ENCODE measurements around the gene SLC19A1. TPM values are rescaled to one million over a fixed set of nuclear protein-coding genes. Genes with fewer than 3 reads are reported as not detected.
A peak's percentile ranks its signal among the peaks of the same experiment; 100 is the strongest.

SLC19A1 gene
- total RNA-seq, 1 donor from 2014 or later: 25.6 TPM

GRCh38 chr21:45589686-45590245 is 47.5 kb upstream of the SLC19A1 start:
- Mint-ChIP-seq H3K27ac (no peak overlapping the region), H3K4me3 (ENCODE audit: low read depth) (peak overlapping the region; percentile 45), H3K4me1 (ENCODE audit: low read depth) (no peaks in the 10 kb centered on the region), H3K36me3 (ENCODE audit: insufficient read depth) (no peaks in the 10 kb centered on the region), H3K27me3 (peaks cover 48% of the 10 kb centered on the region), H3K9me3 (ENCODE audit: low read depth) (peaks cover 32% of the 10 kb centered on the region)
- TF ChIP-seq CTCF (IDR thresholded peaks at IDR 0.05; ENCODE audit: unreplicated experiment): no peak
- DNase-seq (ENCODE audit: low spot score, unreplicated experiment): no peak

DNA sequence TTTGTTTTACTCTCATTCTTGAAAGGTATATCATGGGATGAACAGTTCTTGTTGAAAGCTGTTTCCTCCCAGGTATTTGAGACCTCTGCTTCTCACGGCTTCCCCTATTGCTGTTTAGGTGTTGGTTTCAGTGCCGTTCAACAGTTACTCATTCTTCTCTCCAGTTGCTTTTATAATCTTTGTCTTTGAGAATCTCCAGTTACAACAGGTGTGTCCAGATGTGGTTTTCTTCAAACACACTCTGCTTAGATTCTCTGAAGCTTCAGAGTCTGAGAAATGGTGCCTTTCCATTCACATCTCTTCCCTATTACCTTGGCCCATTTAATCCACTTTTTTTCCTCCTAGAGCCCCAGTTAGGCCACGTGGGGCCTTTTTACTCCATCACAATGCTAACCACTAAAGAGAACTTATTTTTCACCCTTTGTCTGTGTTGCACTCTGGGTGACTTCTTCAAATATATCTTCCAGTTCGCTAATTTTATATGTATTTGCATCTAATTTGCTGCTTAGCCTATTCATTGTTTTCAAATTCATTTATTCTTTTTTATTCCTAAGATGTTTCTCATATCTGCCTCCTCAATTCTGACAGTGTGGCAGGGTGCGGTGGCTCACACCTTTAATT is 46.7 kb upstream of the SLC19A1 start:
- Mint-ChIP-seq H3K4me3 (ENCODE audit: low read depth) (no peak overlapping the region), H3K27me3 (peaks cover 42% of the 10 kb centered on the region), H3K9me3 (ENCODE audit: low read depth) (peaks cover 32% of the 10 kb centered on the region), H3K36me3 (ENCODE audit: insufficient read depth) (no peaks in the 10 kb centered on the region), H3K4me1 (ENCODE audit: low read depth) (no peaks in the 10 kb centered on the region), H3K27ac (peak overlapping the region; percentile 3)
- no peak for DNase-seq (ENCODE audit: low spot score, unreplicated experiment)
- TF ChIP-seq CTCF (IDR thresholded peaks at IDR 0.05; ENCODE audit: unreplicated experiment): no peak

DNA sequence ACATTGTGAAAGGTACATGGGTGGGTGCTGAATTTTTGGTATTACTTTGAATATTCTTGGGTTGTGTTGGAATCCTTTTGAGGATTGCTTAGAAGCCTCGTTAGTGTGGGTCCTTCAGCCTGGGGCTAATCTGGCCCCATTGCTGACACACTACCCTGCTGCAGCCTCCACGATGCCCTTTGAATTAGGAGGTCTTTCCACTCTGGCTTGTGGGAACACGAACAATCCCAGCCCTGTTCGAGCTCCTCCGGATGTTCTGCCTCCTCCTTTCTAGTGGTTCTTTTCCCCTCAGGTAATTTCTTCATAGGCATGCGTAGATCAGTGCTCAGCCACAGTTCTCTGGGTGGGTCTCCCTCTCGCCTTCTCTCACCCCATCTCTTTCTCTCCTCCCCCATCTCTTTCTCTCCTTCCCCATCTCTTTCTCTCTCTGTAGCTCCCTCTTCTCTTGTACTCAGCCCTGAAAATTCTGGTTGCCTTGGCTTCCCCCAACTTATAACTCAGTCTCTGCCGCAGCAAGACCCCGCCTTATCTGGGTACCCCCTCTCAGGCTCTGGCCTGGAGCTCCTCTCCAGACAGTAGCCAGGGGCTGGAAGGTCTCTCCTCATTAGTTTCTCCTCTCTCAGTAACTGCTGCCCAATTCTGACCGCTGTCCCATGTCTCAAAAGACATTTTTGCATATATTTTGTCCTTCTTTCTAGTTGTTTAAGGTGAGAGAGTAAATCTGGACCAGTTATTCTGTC is 46.0 kb upstream of the SLC19A1 start:
- TF ChIP-seq CTCF (IDR thresholded peaks at IDR 0.05; ENCODE audit: unreplicated experiment): no peak
- H3K4me1 Mint-ChIP-seq (ENCODE audit: low read depth): no peaks in the 10 kb centered on the region
- H3K27me3 Mint-ChIP-seq: peaks cover 35% of the 10 kb centered on the region
- H3K27ac Mint-ChIP-seq: no peak overlapping the region
- DNase-seq (ENCODE audit: low spot score, unreplicated experiment): no peak
- H3K36me3 Mint-ChIP-seq (ENCODE audit: insufficient read depth): no peaks in the 10 kb centered on the region
- peaks cover 33% of the 10 kb centered on the region for H3K9me3 Mint-ChIP-seq (ENCODE audit: low read depth)
- H3K4me3 Mint-ChIP-seq (ENCODE audit: low read depth): no peak overlapping the region

DNA sequence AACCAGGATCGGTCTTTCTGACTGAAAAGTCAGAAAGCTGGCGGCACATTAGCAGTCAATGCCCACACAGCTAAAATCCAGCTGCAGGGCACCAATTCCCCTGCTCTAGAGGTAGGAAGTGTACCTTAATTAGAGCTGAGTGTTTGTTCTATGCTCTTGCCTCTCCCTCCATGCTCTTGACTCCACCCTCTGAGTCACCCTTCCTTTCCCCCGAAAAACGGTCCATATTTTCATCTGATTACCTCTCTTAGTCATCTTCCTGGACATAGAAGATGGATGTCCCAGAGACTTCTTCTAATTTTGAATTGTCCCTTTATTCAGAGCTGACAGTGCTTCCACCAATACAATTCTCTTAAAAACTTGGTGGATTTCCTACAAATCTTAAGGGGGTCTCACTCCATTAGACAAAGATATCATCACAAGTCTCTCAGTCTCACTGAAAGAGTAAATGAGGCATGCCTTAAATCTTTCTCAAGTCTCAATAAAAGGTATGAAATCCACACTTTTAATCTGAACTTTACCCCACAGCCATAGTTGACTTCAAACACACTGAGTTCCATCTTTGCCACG is 44.1 kb upstream of the SLC19A1 start:
- H3K4me3 Mint-ChIP-seq (ENCODE audit: low read depth): no peak overlapping the region
- H3K36me3 Mint-ChIP-seq (ENCODE audit: insufficient read depth): no peaks in the 10 kb centered on the region
- no peak for DNase-seq (ENCODE audit: low spot score, unreplicated experiment)
- H3K4me1 Mint-ChIP-seq (ENCODE audit: low read depth): no peaks in the 10 kb centered on the region
- TF ChIP-seq CTCF (IDR thresholded peaks at IDR 0.05; ENCODE audit: unreplicated experiment): no peak
- peaks cover 31% of the 10 kb centered on the region for H3K27me3 Mint-ChIP-seq
- no peak overlapping the region for H3K27ac Mint-ChIP-seq
- H3K9me3 Mint-ChIP-seq (ENCODE audit: low read depth): peaks cover 38% of the 10 kb centered on the region

DNA sequence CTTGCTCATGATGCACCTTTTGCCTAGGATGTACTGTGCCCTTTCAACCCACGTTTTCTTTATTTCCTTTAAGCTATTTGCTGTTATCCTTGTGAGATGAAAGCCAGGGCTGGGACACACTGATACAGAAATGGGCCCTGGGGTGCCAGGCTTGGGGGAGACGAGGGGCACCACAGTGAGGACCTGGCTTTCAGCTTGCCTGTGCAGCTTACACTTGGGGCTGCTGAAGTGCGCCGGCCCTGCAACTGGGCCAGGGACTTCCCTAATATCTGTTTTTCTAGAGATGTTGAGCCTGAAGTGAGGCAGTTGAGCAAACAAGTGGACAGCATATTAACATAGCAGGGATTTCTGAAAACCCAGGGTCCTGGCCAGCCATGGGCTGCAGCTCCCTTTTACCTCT is 42.5 kb upstream of the SLC19A1 start:
- peaks cover 38% of the 10 kb centered on the region for H3K9me3 Mint-ChIP-seq (ENCODE audit: low read depth)
- H3K27ac Mint-ChIP-seq: no peak overlapping the region
- no peak overlapping the region for H3K4me3 Mint-ChIP-seq (ENCODE audit: low read depth)
- no peak for TF ChIP-seq CTCF (IDR thresholded peaks at IDR 0.05; ENCODE audit: unreplicated experiment)
- peaks cover 31% of the 10 kb centered on the region for H3K27me3 Mint-ChIP-seq
- no peaks in the 10 kb centered on the region for H3K4me1 Mint-ChIP-seq (ENCODE audit: low read depth)
- H3K36me3 Mint-ChIP-seq (ENCODE audit: insufficient read depth): no peaks in the 10 kb centered on the region
- DNase-seq (ENCODE audit: low spot score, unreplicated experiment): no peak

All from progenitor cell of endocrine pancreas (in vitro differentiated cells).